Loucy (cell line): ENCODE data around the gene RNASE13.

ENCODE experiments used
- H2AFZ ChIP-seq: fragments of 200-600 bp; sonication (generic); 2 replicates; pipeline ENCODE4 v1.6.0; 2016; ENCODE audit warnings: antibody characterized with exemption, mild to moderate bottlenecking, low read length, moderate library complexity
- H3F3A ChIP-seq: fragments of 200-600 bp; 2 replicates; pipeline ENCODE4 v1.6.0; 2016; ENCODE audit warnings: antibody characterized with exemption, low read depth, mild to moderate bottlenecking
- H3K27me3 ChIP-seq: fragments of 200-600 bp; sonication (generic); 2 replicates; pipeline ENCODE4 v1.6.1; 2014; ENCODE audit warnings: low read length, mild to moderate bottlenecking; ENCODE audit not compliant: insufficient read depth, poor library complexity, severe bottlenecking
- H3K36me3 ChIP-seq: fragments of 200-600 bp; sonication (generic); 2 replicates; pipeline ENCODE4 v1.6.1; 2016; ENCODE audit warnings: low read length; ENCODE audit not compliant: insufficient read depth
- H3K4me1 ChIP-seq: fragments of 200-600 bp; sonication (generic); 2 replicates; pipeline ENCODE4 v1.5.1; 2014; ENCODE audit warnings: low read length, mild to moderate bottlenecking; ENCODE audit not compliant: insufficient read depth, poor library complexity, severe bottlenecking
- H3K4me2 ChIP-seq: fragments of 200-600 bp; sonication (generic); 2 replicates; pipeline ENCODE4 v1.6.0; 2014; ENCODE audit warnings: antibody characterized with exemption, low read length, low read depth, mild to moderate bottlenecking; ENCODE audit not compliant: poor library complexity, severe bottlenecking
- H3K4me3 ChIP-seq: fragments of 200-600 bp; sonication (generic); 2 replicates; pipeline ENCODE4 v1.5.1; 2014; ENCODE audit warnings: low read length, mild to moderate bottlenecking, mixed read lengths; ENCODE audit not compliant: poor library complexity, severe bottlenecking
- H3K79me2 ChIP-seq: fragments of 200-600 bp; sonication (generic); 2 replicates; pipeline ENCODE4 v1.6.1; 2014; ENCODE audit warnings: low read length; ENCODE audit not compliant: insufficient read depth
- H3K9ac ChIP-seq: fragments of 200-600 bp; sonication (generic); 2 replicates; pipeline ENCODE4 v1.6.0; 2014; ENCODE audit warnings: mild to moderate bottlenecking, low read depth, low read length, moderate library complexity; ENCODE audit not compliant: poor library complexity, severe bottlenecking
- H3K9me2 ChIP-seq: fragments of 200-600 bp; sonication (generic); replicated peaks from 2 replicates; pipeline ENCODE4 v1.6.1; 2016; ENCODE audit warnings: low read depth, low read length, mixed read lengths
- H3K9me3 ChIP-seq: fragments of 200-600 bp; sonication (generic); 2 replicates; pipeline ENCODE4 v1.6.1; 2014; ENCODE audit warnings: mild to moderate bottlenecking, antibody characterized with exemption, low read length, low read depth; ENCODE audit not compliant: insufficient read depth
- H4K20me1 ChIP-seq: fragments of 200-600 bp; sonication (generic); 2 replicates; pipeline ENCODE4 v1.6.0; 2014; ENCODE audit warnings: antibody characterized with exemption, low read length, mild to moderate bottlenecking; ENCODE audit not compliant: insufficient read depth, poor library complexity, severe bottlenecking
- CTCF ChIP-seq: fragments of 200-600 bp; sonication (generic); conservative IDR thresholded peaks from 2 replicates; pipeline ENCODE4 v1.5.1; 2014; ENCODE audit warnings: mild to moderate bottlenecking, antibody characterized with exemption, low read length
- EZH2phosphoT487 ChIP-seq: fragments of 200-600 bp; IDR thresholded peaks from 2 replicates; pipeline ENCODE4 v1.6.1; 2018; ENCODE audit warnings: antibody characterized with exemption, mild to moderate bottlenecking, moderate library complexity, borderline replicate concordance

RNASE13 gene

GRCh38 chr14:21017528-21018245 is 16.9 kb downstream of the RNASE13 start:
- Histone ChIP-seq H3K36me3 (no peaks in the 10 kb centered on the region), H3K4me3 (no peak overlapping the region), H3K27me3 (no peaks in the 10 kb centered on the region), H3K9me2 (no peaks in the 10 kb centered on the region), H3K4me1 (no peaks in the 10 kb centered on the region), H3K4me2 (no peak overlapping the region), H4K20me1 (no peaks in the 10 kb centered on the region), H3K9ac (no peak overlapping the region), H3K79me2 (no peaks in the 10 kb centered on the region), H3K9me3 (no peaks in the 10 kb centered on the region), H2AFZ (no peak overlapping the region), H3F3A (no peaks in the 10 kb centered on the region)
- no peak for TF ChIP-seq EZH2phosphoT487
- TF ChIP-seq CTCF, result no peak

GRCh38 chr14:21016413-21017190 is 18.0 kb downstream of the RNASE13 start:
- Histone ChIP-seq H2AFZ (no peak overlapping the region), H3K27me3 (no peaks in the 10 kb centered on the region), H3K36me3 (no peaks in the 10 kb centered on the region), H3F3A (no peaks in the 10 kb centered on the region), H3K9me2 (no peaks in the 10 kb centered on the region), H4K20me1 (no peaks in the 10 kb centered on the region), H3K79me2 (no peaks in the 10 kb centered on the region), H3K4me3 (no peak overlapping the region), H3K9ac (no peak overlapping the region), H3K9me3 (no peaks in the 10 kb centered on the region), H3K4me1 (no peaks in the 10 kb centered on the region), H3K4me2 (no peak overlapping the region)
- TF ChIP-seq CTCF, result no peak
- no peak for TF ChIP-seq EZH2phosphoT487

GRCh38 chr14:21015312-21015711 is 19.3 kb downstream of the RNASE13 start:
- no peak overlapping the region for H3K4me2 ChIP-seq

More at GRCh38 chr14:21015312-21015711, 19.3 kb downstream of the RNASE13 start:
- Histone ChIP-seq H3K79me2 (no peaks in the 10 kb centered on the region), H3K4me3 (no peak overlapping the region), H3K9me3 (no peaks in the 10 kb centered on the region), H3K27me3 (no peaks in the 10 kb centered on the region), H2AFZ (no peak overlapping the region), H3K4me1 (no peaks in the 10 kb centered on the region), H3K36me3 (no peaks in the 10 kb centered on the region), H3K9ac (no peak overlapping the region), H3K9me2 (no peaks in the 10 kb centered on the region), H4K20me1 (no peaks in the 10 kb centered on the region), H3F3A (no peaks in the 10 kb centered on the region)
- TF ChIP-seq EZH2phosphoT487 (no peak), CTCF (no peak)
